HG02678 (cell line): ENCODE measurements around the gene CD300LG.
"Not testable (repeated sequence)": the region's sequence is repeated elsewhere in the genome, so short reads cannot be mapped to it uniquely, and the experiment has no call there.

ENCODE experiments used
- ATAC-seq: cut with Tn5 transposase; IDR thresholded peaks from one replicate; pipeline ENCODE4 v1.9.1; 2021; ENCODE audit warnings: mild to moderate bottlenecking, moderate library complexity; ENCODE audit not compliant: unreplicated experiment

CD300LG gene

GRCh38 chr17:43852571-43852970, 5.6 kb downstream of the CD300LG start:
- no peak for ATAC-seq

DNA sequence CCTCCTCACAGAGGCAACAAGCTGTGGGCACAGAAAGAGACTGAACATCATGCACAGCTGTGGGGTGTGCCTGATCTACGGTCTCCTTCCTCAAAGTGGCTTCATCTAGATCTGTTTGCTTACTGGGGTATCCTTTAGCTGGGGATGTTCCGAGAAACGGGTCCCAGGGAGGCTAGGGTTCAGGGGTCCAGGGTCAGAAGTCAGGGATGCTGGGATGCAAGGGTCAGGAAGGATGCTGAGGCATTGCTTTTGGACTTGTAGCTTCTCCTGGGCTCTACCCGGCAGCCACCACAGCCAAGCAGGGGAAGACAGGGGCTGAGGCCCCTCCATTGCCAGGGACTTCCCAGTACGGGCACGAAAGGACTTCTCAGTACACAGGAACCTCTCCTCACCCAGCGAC, 6.6 kb downstream of the CD300LG start:
- no peak for ATAC-seq

DNA sequence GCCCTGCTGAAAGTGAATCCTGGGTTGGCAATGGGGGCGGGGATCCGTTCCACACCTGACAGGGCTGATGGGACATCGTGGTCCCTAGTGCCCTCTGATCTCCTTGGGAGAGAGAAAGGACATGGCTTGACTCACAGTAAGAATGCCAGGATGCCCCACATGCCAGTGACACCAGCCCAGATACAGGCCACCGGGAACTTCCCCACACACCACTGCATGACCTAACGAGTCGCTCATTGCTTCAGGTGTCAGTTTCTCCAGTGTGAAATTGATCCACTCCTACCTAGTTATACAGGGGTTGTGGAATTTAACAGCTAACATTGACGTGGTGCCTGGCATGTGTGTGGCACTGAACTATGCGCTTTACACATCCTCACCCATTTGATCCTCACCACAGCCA, 7.5 kb downstream of the CD300LG start:
- no peak for ATAC-seq

DNA sequence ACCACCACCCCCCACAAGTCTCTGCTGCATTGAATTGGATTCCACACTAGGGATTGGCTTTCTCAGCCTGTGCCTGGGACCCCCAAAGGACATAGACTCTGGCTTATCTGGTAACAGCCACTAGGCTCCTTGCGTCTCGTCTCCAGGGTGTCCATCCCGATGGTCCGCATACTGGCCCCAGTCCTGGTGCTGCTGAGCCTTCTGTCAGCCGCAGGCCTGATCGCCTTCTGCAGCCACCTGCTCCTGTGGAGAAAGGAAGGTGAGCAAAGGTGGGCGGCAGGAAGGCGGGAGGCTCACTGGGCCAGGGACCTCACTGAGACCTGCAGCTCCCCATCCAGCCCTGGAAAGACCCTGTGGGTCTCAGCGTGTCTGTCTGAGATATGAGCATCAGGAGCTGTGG, 8.1 kb downstream of the CD300LG start:
- no peak for ATAC-seq

DNA sequence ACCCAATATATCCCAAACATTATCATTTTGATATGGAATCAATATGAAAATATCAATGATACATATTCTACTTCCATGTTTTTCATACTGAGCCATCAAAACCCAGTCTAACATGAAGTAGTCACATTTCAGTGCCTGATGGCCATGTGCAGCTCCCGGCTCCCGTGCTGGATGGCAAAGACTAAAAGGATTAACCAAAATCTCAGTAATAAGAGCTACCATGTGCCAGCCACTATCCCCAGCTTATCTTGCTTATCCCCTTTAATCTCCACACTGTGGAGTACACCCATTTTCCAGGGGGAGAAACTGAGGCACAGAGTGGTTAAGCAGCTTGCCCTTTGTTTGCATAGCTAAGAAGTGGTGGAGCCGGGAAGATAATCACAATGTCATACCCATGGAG, 9.2 kb downstream of the CD300LG start:
- no peak for ATAC-seq

DNA sequence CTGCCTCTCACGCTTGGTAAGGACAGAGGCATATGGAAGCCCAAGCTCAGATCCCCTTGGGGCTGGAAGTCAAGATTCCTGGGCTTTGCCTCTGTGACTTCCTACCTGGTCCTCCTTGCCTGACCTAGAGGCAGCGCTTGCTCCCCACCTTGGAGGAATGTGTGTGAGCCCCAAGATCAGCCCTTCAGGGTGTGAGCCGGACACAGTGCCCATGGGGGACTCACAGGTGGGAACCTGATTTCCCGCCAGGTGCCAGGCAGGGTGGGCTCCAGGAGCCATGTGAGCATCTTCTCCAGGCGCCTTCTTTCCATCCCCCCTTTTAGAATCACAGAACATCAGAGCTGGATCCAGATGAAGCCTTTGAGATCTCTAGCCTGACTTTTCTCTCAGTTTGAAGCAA, 10.2 kb downstream of the CD300LG start:
- ATAC-seq = no peak

DNA sequence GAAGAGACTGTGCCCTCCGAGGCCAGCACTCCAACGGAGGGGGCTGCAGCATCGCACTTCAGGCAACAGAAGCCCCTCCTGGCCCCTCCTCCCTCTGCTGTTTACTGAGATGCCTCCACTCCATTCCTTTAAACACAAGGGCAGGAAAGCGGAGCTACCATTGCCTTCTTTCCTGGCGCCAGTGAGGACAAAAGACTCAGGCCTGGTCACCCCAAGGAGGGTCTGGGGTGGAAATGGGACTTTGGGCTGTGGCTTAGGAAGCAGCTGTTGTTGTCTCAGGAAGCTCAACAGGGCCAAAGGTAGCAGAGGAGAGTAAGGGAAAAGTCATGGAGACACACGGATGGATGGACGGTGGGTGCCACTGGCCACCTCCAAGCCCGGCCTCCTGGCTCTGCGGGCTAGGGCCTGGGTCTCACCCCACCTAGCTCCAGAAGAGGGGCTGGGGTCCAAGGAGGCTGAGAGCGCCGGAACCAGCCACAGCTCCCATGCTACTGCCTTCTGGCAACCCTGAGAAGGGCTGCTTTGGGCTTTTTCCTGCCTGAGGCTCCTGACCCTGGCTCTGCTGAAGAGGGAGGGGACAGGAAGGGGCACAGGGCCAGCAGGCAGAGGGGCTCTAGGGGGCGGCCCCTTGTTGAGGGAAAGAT, 11.1 kb downstream of the CD300LG start:
- ATAC-seq = no peak

- ATAC-seq = no peak
Observed at GRCh38 chr17:43860077-43860725, 13.2 kb downstream of the CD300LG start.

DNA sequence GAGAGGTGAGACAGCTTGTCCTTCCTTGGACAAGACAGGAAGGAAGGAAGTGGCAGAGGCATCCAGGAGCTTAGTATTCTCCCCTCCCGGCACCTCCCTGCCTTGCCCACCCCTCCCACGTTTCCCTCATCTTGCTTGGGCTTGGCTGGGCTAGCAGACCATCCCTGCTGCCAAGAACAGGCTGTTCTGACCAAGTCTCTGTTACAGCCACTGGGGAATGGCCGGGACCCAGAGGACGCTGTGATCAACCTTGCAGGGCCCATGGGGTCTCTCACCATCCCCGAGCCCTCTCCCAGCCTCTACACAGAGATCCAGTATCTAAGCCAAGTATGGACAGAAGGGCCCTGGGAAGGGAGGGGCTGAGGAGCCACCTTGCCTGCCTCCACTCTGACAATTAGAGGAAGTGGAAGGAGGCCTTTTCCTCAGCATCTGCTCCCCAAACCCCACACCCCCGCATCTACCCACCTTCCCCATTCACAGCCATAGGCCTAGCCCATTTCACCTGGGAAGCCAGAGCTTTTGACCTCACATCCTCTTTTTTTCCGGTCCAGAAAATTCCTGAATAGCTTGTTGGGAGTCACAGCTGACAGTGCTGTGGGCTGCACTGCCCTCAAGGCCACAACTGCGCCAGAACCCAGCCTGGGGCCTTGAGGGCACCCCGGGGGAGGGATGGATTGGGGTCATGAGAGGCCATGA, 14.1 kb downstream of the CD300LG start:
- ATAC-seq = no peak

DNA sequence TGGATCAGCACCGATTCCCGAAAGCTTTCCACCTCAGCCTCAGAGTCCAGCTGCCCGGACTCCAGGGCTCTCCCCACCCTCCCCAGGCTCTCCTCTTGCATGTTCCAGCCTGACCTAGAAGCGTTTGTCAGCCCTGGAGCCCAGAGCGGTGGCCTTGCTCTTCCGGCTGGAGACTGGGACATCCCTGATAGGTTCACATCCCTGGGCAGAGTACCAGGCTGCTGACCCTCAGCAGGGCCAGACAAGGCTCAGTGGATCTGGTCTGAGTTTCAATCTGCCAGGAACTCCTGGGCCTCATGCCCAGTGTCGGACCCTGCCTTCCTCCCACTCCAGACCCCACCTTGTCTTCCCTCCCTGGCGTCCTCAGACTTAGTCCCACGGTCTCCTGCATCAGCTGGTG, 15.0 kb downstream of the CD300LG start:
- ATAC-seq = no peak

DNA sequence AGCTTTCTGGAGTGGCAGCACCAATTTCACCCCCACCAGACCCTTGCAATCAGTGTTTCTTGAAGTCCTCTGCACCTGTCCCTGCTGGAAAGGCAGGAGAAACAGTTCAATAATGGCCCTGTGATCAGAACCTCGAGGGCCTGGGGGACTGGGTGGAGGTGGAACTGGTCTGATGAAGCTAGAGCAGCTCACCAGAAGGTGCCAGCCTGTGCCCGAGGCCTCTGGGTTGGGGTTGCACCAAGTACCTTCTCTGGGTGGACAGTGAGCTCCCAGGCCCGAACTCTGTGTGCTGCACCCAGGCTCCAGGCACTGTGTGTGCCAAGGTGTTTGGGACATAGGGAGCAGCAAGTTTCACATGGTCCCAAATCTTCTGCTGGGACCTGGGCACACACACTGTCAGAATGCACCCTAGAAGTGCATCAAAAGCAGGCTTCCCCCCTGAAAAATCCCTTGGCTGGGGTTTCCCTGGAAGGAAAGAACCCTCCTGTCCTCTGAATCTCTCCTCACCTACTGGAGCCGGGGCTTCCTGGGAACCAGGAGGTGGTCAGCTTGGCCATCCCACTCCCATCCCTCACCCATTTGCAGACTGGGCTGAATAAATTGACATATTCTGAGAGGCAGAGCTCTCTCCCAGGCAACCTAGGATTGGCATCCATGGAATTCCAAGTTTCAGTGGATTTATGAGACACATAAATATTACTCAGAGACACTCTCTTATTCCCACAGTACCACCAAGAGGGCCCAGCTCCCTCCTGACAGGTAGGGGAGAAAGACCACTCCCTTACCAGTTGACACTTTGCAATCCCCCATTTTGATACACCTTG, 17.4 kb downstream of the CD300LG start:
- ATAC-seq = no peak

DNA sequence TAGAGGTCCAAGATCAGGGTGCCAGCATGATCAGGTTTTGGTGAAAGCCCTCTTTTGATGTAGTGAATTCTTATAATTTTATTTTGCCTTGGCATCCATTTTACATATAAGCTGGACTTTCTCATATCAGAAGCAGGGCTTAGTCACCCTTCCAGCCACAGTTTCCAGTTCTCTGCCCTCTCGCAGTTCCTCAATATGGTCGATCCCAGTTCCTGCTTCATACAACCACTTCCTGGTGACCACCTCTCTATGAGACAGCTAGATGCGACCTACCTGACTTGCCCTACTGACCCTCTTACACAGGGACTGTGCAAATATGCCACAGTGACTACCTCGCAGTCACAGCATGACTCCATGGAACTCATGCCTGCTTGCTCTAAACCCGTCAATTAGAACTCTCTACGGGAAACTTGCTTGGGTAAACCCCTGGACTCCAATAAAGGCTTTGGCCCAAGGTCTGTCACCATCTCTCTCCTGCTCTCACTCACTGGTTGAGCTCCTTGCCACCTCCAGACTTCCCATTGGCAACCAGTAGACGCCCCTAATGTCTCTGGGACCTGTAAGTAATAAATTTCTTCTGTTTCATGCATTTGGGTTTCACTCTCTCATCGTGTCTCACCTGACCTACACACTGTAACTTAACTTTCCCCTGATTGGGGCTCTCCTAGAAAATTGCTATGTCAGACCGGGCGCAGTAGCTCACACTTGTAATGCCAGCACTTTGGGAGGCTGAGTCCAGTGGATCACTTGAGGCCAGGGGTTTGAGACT, 21.4 kb downstream of the CD300LG start:
- no peak for ATAC-seq

- not testable (repeated sequence) for ATAC-seq
Observed at GRCh38 chr17:43869031-43869430, 22.1 kb downstream of the CD300LG start.

GRCh38 chr17:43871946-43872690, 25.1 kb downstream of the CD300LG start:
- ATAC-seq = no peak

GRCh38 chr17:43873091-43873490, 26.1 kb downstream of the CD300LG start:
- no peak for ATAC-seq

DNA sequence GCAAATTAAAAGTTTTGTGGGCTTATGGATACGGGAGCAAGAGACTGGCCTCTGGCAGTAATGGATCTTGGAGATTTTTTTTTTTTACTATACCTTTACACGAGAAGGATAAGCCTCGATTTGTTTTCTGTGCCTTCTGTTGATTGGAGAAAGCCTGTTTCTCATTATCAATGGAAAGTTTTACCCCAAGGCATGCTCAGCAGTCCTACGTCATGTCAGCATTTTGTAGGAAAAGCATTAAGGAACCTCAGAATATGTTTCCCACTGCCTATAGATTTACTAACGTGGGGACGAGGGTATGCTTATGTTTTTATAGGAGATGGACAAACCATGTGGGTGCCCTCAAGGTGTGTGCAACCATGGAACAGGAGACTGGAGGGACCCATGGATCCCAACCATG, 26.8 kb downstream of the CD300LG start:
- no peak for ATAC-seq

DNA sequence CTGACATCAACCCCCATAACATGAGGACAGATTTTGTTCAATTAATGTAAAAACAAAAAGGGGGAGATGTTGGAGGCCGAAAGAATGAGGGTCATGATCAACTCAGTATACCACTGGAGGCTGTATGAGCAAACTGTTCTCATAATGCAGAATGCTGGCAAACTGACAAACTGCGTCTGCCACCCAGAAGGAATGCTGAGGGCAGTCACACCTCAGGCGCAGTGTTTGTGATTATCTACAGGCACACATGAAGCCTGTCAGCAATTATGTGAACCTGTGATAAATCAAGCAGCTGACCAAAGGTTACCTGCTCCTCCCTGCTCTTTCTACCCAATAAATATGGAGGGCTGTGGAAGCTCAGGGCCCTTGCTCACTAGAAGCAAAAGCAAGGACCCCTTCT, 27.3 kb downstream of the CD300LG start:
- no peak for ATAC-seq

- ATAC-seq = no peak
Observed at GRCh38 chr17:43875476-43876147, 28.6 kb downstream of the CD300LG start.

- no peak for ATAC-seq
Observed at GRCh38 chr17:43877031-43877430, 30.1 kb downstream of the CD300LG start.
